ENCODE data around the gene CELF4. TPM values are rescaled to one million over a fixed set of nuclear protein-coding genes. Genes with fewer than 3 reads are reported as not detected.
A peak's percentile ranks its signal among the peaks of the same experiment; 100 is the strongest.
"Not testable (repeated sequence)": the region's sequence is repeated elsewhere in the genome, so short reads cannot be mapped to it uniquely, and the experiment has no call there.

CELF4 gene
- total and polyA plus RNA-seq, 9 donors = 0.18 to 2.0 (median 1.1) TPM

DNA sequence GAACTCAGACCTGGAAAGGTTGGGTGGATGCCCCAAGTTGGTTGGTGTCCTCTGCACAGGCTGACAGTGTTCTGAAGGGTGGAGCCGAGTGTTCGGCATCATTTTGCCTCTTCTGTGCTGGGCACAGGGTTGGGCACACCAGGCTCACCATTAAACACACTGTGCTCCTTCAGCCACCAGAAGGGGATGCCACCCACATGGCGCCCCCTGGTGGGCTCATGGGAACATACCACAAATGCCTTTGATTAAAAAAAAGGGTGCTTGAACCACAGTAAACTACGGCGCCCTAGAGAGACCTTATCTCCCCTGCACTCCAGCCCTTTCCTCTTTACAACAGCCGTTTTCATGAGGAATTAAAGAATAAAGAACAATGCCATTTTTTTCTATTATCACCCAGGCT lies 89.4 kb downstream of the CELF4 start:
- H3K36me3 ChIP-seq (ENCODE audit: control insufficient read depth, insufficient read depth, low read length) = no peaks in the 10 kb centered on the region
- no peak overlapping the region for H3K27ac ChIP-seq (ENCODE audit: low read length)
- no peaks in the 10 kb centered on the region for H3K9me3 ChIP-seq (replicated peaks; ENCODE audit: control insufficient read depth, low read depth, low read length)
- DNase-seq = no peak
- H3K4me3 ChIP-seq (ENCODE audit: low read length) = no peak overlapping the region
- whole genome bisulfite sequencing (ENCODE audit: insufficient coverage) = 20% methylated on average over 1 of the region's 6 CpGs
- peaks cover 9% of the 10 kb centered on the region for H3K4me1 ChIP-seq (ENCODE audit: control insufficient read depth, insufficient read depth, low read length)
- no peaks in the 10 kb centered on the region for H3K27me3 ChIP-seq (ENCODE audit: control insufficient read depth, insufficient read depth, low read length)

DNA sequence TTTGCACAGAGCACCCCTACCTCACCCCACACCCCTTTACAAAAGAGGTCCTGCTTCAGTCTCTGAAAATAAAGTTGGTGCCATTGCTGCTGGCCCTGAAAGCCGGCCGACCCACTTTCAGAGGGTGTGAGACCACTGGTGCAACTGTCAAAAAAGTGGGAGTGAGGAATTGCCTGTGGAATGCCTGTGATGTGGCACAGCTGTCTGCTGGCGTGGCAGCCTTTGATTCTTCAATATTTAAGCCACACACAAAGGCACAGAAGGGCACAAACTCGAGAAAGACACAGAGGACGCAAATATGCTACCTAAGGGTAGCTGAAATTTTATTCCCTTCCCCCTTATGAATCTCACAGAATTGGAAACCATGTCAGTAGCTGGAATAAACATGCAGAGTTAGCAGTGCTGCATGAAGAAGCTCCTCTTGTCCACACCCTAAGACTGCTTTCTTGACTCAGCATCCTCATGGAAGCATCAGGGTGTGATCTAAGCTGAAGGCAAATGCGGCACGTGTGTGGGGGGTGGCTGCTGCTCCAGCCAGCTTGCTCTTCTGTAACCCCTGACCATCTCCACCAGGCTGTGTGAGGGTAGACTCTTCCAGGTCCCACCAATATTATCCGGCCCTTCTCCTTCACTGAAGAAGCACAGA lies 92.3 kb downstream of the CELF4 start:
- Histone ChIP-seq H3K36me3 (ENCODE audit: control insufficient read depth, insufficient read depth, low read length) (no peaks in the 10 kb centered on the region), H3K4me3 (ENCODE audit: low read length) (no peak overlapping the region), H3K9me3 (replicated peaks; ENCODE audit: control insufficient read depth, low read depth, low read length) (no peaks in the 10 kb centered on the region), H3K27me3 (ENCODE audit: control insufficient read depth, insufficient read depth, low read length) (no peaks in the 10 kb centered on the region), H3K4me1 (ENCODE audit: control insufficient read depth, insufficient read depth, low read length) (peaks cover 9% of the 10 kb centered on the region), H3K27ac (ENCODE audit: low read length) (no peak overlapping the region)
- DNase-seq = no peak
- 69% methylated on average over 2 of the region's 8 CpGs for WGBS (ENCODE audit: insufficient coverage)

DNA sequence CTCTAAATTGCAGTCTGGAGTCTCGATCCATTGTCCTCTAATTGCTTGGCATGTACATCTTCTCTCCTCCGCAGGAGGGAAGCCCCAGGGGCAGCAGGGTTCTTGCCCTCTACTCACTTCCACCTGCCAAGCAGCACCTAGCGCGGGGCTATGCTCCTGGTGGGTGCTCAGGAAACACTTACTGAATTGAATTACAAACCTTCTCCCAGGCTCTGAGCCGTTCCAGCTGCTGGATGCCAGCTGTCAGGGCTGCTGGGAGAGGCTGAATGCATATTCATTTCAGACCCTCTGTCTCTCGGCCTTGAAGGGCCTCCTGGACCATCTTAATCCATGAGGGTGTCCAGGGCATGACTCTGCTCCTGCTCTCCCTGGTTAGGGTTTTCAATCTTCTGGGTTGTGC lies 94.0 kb downstream of the CELF4 start:
- Histone ChIP-seq H3K27me3 (ENCODE audit: control insufficient read depth, insufficient read depth, low read length) (no peaks in the 10 kb centered on the region), H3K36me3 (ENCODE audit: control insufficient read depth, insufficient read depth, low read length) (no peaks in the 10 kb centered on the region), H3K9me3 (replicated peaks; ENCODE audit: control insufficient read depth, low read depth, low read length) (no peaks in the 10 kb centered on the region), H3K4me3 (ENCODE audit: low read length) (no peak overlapping the region), H3K27ac (ENCODE audit: low read length) (no peak overlapping the region), H3K4me1 (ENCODE audit: control insufficient read depth, insufficient read depth, low read length) (peaks cover 9% of the 10 kb centered on the region)
- DNase-seq = no peak
- WGBS (ENCODE audit: insufficient coverage) = 20% methylated on average over 2 of the region's 6 CpGs

DNA sequence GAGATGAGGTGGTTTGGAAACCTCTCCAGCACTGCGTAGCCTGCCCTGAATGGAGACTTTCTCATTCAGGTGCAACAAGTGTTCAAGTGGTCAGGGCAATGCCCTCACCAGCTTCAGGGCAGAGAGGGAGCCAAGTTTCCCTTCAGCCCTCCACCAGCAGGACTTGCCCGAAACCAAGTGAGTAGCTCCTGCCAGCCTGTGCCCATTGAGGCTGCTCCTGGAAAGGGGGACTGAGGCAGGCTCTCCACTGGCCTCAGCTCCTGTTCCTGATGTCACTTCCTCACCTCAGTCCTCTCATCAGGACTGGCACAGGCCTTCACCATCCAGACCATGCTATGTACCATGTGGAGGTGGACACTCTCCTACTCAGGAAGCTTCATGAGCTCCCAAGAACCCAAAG lies 94.6 kb downstream of the CELF4 start:
- DNase-seq = no peak
- Histone ChIP-seq H3K27me3 (ENCODE audit: control insufficient read depth, insufficient read depth, low read length) (no peaks in the 10 kb centered on the region), H3K4me1 (ENCODE audit: control insufficient read depth, insufficient read depth, low read length) (peaks cover 9% of the 10 kb centered on the region), H3K36me3 (ENCODE audit: control insufficient read depth, insufficient read depth, low read length) (no peaks in the 10 kb centered on the region), H3K4me3 (ENCODE audit: low read length) (no peak overlapping the region), H3K27ac (ENCODE audit: low read length) (no peak overlapping the region), H3K9me3 (replicated peaks; ENCODE audit: control insufficient read depth, low read depth, low read length) (no peaks in the 10 kb centered on the region)
- WGBS (ENCODE audit: insufficient coverage) = 100% methylated on average over 1 of the region's 2 CpGs

DNA sequence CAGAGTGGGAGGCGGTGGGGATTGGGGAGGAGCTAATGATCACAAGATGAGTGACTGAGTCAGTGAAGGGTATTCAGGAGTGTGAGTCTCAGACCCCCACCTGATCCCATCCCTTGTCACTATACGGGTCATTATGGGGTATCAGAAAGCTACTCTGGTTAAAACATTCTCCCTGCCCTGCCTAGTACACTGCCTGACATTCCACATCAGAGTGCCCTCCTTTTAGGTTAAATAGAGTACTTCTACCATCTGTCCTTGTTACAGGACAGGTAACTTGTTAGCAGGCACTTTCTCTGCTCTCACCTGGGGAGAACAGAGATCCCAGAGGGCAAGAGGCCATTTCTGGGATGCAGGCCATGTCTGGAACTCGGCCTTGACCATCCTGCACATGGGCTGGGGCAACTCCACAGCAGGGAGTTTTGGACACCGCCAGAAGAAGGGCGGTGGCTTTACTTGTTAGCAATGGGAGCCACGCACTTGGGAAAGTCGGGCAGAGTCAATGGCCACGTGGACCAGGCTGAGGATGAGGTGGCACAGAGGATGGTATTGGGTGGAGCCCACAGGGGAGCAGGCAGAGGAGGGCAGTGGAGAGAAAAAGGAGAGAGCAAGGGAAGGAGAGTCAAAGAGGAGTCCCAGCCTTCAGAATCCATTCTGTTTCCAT lies 98.5 kb downstream of the CELF4 start:
- no peak for DNase-seq
- Histone ChIP-seq H3K27ac (ENCODE audit: low read length) (no peak overlapping the region), H3K36me3 (ENCODE audit: control insufficient read depth, insufficient read depth, low read length) (no peaks in the 10 kb centered on the region), H3K27me3 (ENCODE audit: control insufficient read depth, insufficient read depth, low read length) (no peaks in the 10 kb centered on the region), H3K9me3 (replicated peaks; ENCODE audit: control insufficient read depth, low read depth, low read length) (no peaks in the 10 kb centered on the region), H3K4me3 (ENCODE audit: low read length) (no peak overlapping the region), H3K4me1 (ENCODE audit: control insufficient read depth, insufficient read depth, low read length) (peaks cover 3% of the 10 kb centered on the region)
- 79% methylated on average over 7 of the region's 8 CpGs for WGBS (ENCODE audit: insufficient coverage)

DNA sequence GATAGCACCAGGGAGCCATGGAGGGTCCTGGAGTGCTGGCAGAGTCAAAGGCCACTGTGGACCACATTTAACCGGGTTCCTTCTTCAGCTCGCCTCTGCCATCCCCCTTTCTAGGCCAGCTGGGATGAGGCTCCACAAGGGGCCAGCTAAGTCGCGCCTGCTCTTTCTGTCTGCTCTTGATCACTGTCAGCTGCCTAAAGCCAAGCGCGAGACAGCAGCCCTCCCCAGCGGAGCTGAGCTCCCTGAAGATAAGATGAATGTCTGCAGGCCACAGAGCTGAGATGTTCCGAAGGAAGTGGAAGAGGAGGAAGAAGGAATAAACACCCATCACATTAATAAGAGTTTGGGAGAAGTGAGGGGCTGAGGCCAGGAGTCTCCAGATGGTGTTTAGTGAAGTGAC lies 99.6 kb downstream of the CELF4 start:
- no peak for DNase-seq
- Histone ChIP-seq H3K4me3 (ENCODE audit: low read length) (no peak overlapping the region), H3K9me3 (replicated peaks; ENCODE audit: control insufficient read depth, low read depth, low read length) (no peaks in the 10 kb centered on the region), H3K27ac (ENCODE audit: low read length) (no peak overlapping the region), H3K27me3 (ENCODE audit: control insufficient read depth, insufficient read depth, low read length) (no peaks in the 10 kb centered on the region), H3K36me3 (ENCODE audit: control insufficient read depth, insufficient read depth, low read length) (no peaks in the 10 kb centered on the region), H3K4me1 (ENCODE audit: control insufficient read depth, insufficient read depth, low read length) (no peaks in the 10 kb centered on the region)
- 7% methylated on average over 4 of the region's 8 CpGs for WGBS (ENCODE audit: insufficient coverage)

DNA sequence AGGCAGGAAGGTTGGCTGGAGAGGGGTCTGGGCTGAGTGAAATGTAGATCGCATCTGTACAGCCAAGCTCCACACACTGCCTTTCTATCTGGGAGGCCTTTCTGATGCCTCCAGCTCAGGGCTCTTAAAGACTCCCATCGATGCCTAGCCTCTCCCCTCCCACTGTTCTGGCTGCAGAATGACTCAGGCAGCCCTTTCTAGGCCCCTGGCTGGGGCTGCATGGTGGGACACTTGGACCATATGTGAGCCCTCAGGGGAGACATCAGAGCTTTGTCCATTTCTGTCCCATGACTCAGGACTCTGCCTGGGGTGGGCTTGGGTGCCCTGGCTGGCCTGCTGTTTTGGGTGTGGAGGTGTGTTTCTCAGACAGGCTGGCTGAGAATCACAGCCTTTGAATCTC lies 101.3 kb downstream of the CELF4 start:
- no peak overlapping the region for H3K27ac ChIP-seq (ENCODE audit: low read length)

DNA sequence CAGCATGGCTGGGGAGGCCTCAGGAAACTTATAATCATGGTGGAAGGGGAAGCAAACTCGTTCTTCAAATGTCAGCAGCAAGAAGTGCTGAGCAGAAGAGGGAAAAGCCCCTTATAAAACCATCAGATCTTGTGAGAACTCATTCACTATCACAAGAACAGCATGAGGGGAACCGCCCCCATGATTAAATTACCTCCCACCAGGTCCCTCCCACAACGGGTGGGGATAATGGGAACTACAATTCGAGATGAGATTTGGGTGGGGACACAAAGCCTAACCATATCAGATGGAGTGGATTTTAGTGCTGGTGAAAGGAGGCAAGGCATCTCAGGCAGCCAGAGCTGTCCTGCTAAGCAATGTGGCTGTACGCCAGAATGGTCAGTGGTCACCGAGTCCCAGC lies 104.3 kb downstream of the CELF4 start:
- not testable (repeated sequence) for H3K9me3 ChIP-seq (replicated peaks; ENCODE audit: control insufficient read depth, low read depth, low read length); DNase-seq; H3K27ac ChIP-seq (ENCODE audit: low read length); H3K4me3 ChIP-seq (ENCODE audit: low read length); H3K36me3 ChIP-seq (ENCODE audit: control insufficient read depth, insufficient read depth, low read length); H3K4me1 ChIP-seq (ENCODE audit: control insufficient read depth, insufficient read depth, low read length); H3K27me3 ChIP-seq (ENCODE audit: control insufficient read depth, insufficient read depth, low read length)
- WGBS (ENCODE audit: insufficient coverage) = 68% methylated on average over 2 of the region's 6 CpGs

More for the DNA sequence above, 101.3 kb downstream of the CELF4 start:
- Histone ChIP-seq H3K9me3 (replicated peaks; ENCODE audit: control insufficient read depth, low read depth, low read length) (no peaks in the 10 kb centered on the region), H3K4me1 (ENCODE audit: control insufficient read depth, insufficient read depth, low read length) (peaks cover 5% of the 10 kb centered on the region), H3K36me3 (ENCODE audit: control insufficient read depth, insufficient read depth, low read length) (no peaks in the 10 kb centered on the region), H3K27me3 (ENCODE audit: control insufficient read depth, insufficient read depth, low read length) (no peaks in the 10 kb centered on the region), H3K4me3 (ENCODE audit: low read length) (no peak overlapping the region)
- WGBS (ENCODE audit: insufficient coverage) = no CpG with 5 or more reads among the region's 2 CpGs
- no peak for DNase-seq

DNA sequence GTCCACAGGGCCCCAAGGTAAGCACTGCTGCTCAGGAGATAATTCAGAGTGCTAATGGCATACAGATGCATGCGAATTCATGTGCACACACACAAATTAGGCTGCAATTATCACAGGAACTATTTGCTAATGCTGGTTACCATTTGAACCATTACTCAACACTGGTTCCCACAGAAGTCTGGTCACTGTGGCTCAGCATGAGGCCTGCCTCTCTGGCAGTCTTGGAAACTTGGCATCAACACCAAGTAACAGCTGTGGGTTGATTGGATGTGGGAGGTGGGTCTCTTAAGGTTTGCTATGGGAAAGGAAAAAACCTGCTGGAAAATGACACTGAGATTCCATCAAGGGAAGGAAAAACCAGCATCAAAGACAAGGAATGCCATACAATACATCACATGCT lies 105.0 kb downstream of the CELF4 start:
- Histone ChIP-seq H3K27me3 (ENCODE audit: control insufficient read depth, insufficient read depth, low read length) (no peaks in the 10 kb centered on the region), H3K4me3 (ENCODE audit: low read length) (no peak overlapping the region), H3K9me3 (replicated peaks; ENCODE audit: control insufficient read depth, low read depth, low read length) (no peaks in the 10 kb centered on the region), H3K4me1 (ENCODE audit: control insufficient read depth, insufficient read depth, low read length) (peaks cover 5% of the 10 kb centered on the region), H3K27ac (ENCODE audit: low read length) (no peak overlapping the region), H3K36me3 (ENCODE audit: control insufficient read depth, insufficient read depth, low read length) (no peaks in the 10 kb centered on the region)
- DNase-seq = peak; percentile 27
- WGBS (ENCODE audit: insufficient coverage) = 58% methylated on average over 1 of the region's 1 CpG

DNA sequence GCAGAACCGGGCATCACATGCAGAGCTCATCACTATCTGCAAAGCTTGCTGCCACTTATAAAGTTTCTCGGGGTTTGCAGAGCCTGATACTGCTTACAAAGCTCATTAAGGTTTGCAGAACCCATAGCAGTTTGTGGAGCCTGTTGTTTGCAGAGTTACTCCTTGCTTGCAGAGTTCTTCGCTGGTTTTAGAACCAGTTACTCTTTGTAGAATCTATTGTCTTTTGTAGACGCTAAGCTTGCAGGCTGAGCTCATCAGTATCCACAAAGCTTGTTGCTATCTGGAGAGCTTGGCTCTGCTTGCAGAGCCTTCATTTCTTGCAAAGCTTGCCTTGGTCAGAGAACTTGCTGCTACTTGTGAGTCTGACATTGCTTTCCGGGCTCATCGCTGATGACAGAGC lies 106.9 kb downstream of the CELF4 start:
- Histone ChIP-seq H3K9me3 (replicated peaks; ENCODE audit: control insufficient read depth, low read depth, low read length) (no peaks in the 10 kb centered on the region), H3K4me1 (ENCODE audit: control insufficient read depth, insufficient read depth, low read length) (peaks cover 5% of the 10 kb centered on the region), H3K27ac (ENCODE audit: low read length) (no peak overlapping the region), H3K27me3 (ENCODE audit: control insufficient read depth, insufficient read depth, low read length) (no peaks in the 10 kb centered on the region), H3K4me3 (ENCODE audit: low read length) (no peak overlapping the region), H3K36me3 (ENCODE audit: control insufficient read depth, insufficient read depth, low read length) (no peaks in the 10 kb centered on the region)
- DNase-seq = no peak
- WGBS (ENCODE audit: insufficient coverage) = 87% methylated on average over 4 of the region's 6 CpGs

Data from muscle of leg (tissue), 11 donors.